Stomach (tissue), 9 donors: ENCODE results near the gene CPAMD8. TPM values are rescaled to one million over a fixed set of nuclear protein-coding genes. Genes with fewer than 3 reads are reported as not detected.
A peak's percentile ranks its signal among the peaks of the same experiment; 100 is the strongest.

Experiments
- DNase-seq, 2 donors: peaks; one replicate each; pipeline versions ENCODE4 v3.0.0 to v3.0.0-alpha.2; 2013 to 2019
- H3K27ac ChIP-seq, 5 donors: fragments of 200-600 bp in 4 of 5; sonication (generic) in 4 of 5; one replicate each; pipeline ENCODE4 v1.5.1; 2013 to 2019; ENCODE audit warnings: mild to moderate bottlenecking in 1 of 5, moderate library complexity in 1 of 5
- H3K27me3 ChIP-seq, 3 donors: fragments of 200-600 bp; sonication (generic); one replicate each; pipeline ENCODE4 v1.5.1; 2017 to 2019; ENCODE audit warnings: mixed run types in 1 of 3
- H3K36me3 ChIP-seq, 4 donors: fragments of 200-600 bp; sonication (generic); 1 replicate in 3 of 4; 2 replicates in 1 of 4; pipeline ENCODE4 v1.5.1; 2016 to 2019
- H3K4me1 ChIP-seq, 4 donors: fragments of 200-600 bp; sonication (generic); one replicate each; pipeline ENCODE4 v1.5.1; 2016 to 2019
- H3K4me3 ChIP-seq, 4 donors: fragments of 200-600 bp; sonication (generic) in 3 of 4; one replicate each; pipeline ENCODE4 v1.5.1; 2016 to 2019; ENCODE audit warnings: mild to moderate bottlenecking in 1 of 4
- H3K9me3 ChIP-seq, 4 donors: fragments of 200-600 bp; sonication (generic); one replicate each; pipeline ENCODE4 v1.5.1; 2016 to 2019
- EP300 ChIP-seq: sonication (generic); formaldehyde crosslinking; IDR thresholded peaks from one replicate; pipeline ENCODE4 v1.6.1; 2017; ENCODE audit warnings: antibody characterized with exemption
- POLR2A ChIP-seq, 4 donors: fragments of 450-650 bp; IDR thresholded peaks; one replicate each; pipeline ENCODE4 v1.6.1; 2016; ENCODE audit warnings: antibody characterized with exemption in 4 of 4, control low read depth in 2 of 4, mild to moderate bottlenecking in 1 of 4, moderate library complexity in 1 of 4
- POLR2AphosphoS5 ChIP-seq, 3 donors: sonication (generic); formaldehyde crosslinking; IDR thresholded peaks; one replicate each; pipeline ENCODE4 v1.6.1; 2016; ENCODE audit warnings: antibody characterized with exemption in 3 of 3
- WGBS, 5 donors: extraction: QIAGEN DNeasy Blood & Tissue Kit in 3 of 5; methylation state at CpG; one replicate each; pipeline versions ENCODE4 v1.1.5 to v1.1.7; 2013 to 2018; 5-methylcytosine and 5-hydroxymethylcytosine counted together
- intact Hi-C: fragments of 100-400 bp; cut with DNase I; formaldehyde crosslinking; loops from one replicate; pipeline ENCODE4 v1.15.1; 2023; ENCODE audit warnings: low total_unique reads
- polyA plus RNA-seq, 3 donors: library from polyadenylated mRNA; stranded (reverse); fragments of 200-250 nt; gene quantifications; one replicate each; pipeline ENCODE4 v1.2.3, GENCODE V29; 2013
- total RNA-seq, 5 donors: library from RNA; depleted of rRNA; stranded (reverse); fragments of >200 nt; gene quantifications; one replicate each; pipeline versions ENCODE4 v1.1.0 to v1.2.3, GENCODE V29; 2014 to 2016
- TF ChIP-seq, protein P1 (sequence below), 7 experiments: fragments of 450-650 bp in 4 of 7; fragments of 200-600 bp in 3 of 7; sonication (generic) in 3 of 7; IDR thresholded peaks; one replicate each; pipeline ENCODE4 v1.5.1; 2016 to 2019; ENCODE audit warnings: antibody characterized with exemption in 7 of 7, control low read depth in 2 of 7, mild to moderate bottlenecking in 1 of 7
- donor health status: healthy with polysubstance abuse.
- donor health status: Bipolar disorder and iron deficiency.
- donor health status: healthy.

The CPAMD8 gene
- total and polyA plus RNA-seq, 8 donors, result 0.43 to 221 (median 8.6) TPM

DNA sequence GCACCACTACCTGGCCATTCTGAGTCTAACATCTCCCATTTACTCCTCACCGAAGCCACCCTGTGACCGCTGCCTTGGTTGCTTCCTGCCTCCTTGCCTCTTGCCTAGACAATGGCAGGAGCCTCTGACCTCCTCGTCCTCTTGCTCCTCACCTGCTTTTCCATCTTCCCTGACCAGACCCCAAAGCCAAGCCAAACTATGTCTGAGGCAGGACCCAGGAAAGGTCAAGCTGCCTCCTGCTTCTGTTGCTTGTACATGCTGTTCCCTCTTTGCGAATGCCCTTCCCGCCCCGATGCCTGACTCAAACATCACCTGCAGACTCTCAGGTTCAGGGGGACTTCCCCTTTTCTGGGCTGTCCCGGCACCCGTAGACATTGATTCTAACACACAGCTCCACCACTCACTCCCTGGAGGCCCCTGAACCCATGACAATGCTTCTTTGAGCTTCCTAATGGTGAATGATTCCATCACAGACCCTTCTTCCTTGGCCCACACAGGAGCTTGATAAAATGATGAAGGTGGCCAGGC is 77.0 kb downstream of the CPAMD8 start:
- WGBS, 5 donors, result 88 to 95% (median 91%) methylated on average over 8 of the region's 8 CpGs
- H3K36me3 ChIP-seq, result no peaks in the 10 kb centered on the region
- TF ChIP-seq POLR2A (IDR thresholded peaks at IDR 0.05) (no peak), EP300 (no peak), POLR2AphosphoS5 (IDR thresholded peaks at IDR 0.05) (no peak)
- TF ChIP-seq, protein P1, sequence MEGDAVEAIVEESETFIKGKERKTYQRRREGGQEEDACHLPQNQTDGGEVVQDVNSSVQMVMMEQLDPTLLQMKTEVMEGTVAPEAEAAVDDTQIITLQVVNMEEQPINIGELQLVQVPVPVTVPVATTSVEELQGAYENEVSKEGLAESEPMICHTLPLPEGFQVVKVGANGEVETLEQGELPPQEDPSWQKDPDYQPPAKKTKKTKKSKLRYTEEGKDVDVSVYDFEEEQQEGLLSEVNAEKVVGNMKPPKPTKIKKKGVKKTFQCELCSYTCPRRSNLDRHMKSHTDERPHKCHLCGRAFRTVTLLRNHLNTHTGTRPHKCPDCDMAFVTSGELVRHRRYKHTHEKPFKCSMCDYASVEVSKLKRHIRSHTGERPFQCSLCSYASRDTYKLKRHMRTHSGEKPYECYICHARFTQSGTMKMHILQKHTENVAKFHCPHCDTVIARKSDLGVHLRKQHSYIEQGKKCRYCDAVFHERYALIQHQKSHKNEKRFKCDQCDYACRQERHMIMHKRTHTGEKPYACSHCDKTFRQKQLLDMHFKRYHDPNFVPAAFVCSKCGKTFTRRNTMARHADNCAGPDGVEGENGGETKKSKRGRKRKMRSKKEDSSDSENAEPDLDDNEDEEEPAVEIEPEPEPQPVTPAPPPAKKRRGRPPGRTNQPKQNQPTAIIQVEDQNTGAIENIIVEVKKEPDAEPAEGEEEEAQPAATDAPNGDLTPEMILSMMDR (IDR thresholded peaks at IDR 0.05), result no peak
- H3K4me1 ChIP-seq, result no peaks in the 10 kb centered on the region
- DNase-seq, result no peak
- intact Hi-C loops, result no loop called here
- H3K4me3 ChIP-seq, result no peak overlapping the region
- H3K27me3 ChIP-seq, result peaks cover 0 to 11% (median 0%) of the 10 kb centered on the region in 3 donors
- no peaks in the 10 kb centered on the region for H3K9me3 ChIP-seq
- no peak overlapping the region for H3K27ac ChIP-seq

- peaks cover 0 to 8% (median 0%) of the 10 kb centered on the region in 3 donors for H3K27me3 ChIP-seq
- peak in 1 of 2 donors; percentile 20 for DNase-seq
- H3K9me3 ChIP-seq, result no peaks in the 10 kb centered on the region
- 91 to 93% (median 93%) methylated on average over 10 to 16 of the region's 16 CpGs for WGBS, 5 donors
- H3K4me1 ChIP-seq, result no peaks in the 10 kb centered on the region
- TF ChIP-seq EP300, result no peak
- TF ChIP-seq POLR2A (IDR thresholded peaks at IDR 0.05), result no peak
- intact Hi-C loops, result no loop called here
- H3K27ac ChIP-seq, result no peak overlapping the region
- H3K36me3 ChIP-seq, result no peaks in the 10 kb centered on the region
- H3K4me3 ChIP-seq, result no peak overlapping the region
These were observed 79.4 kb downstream of the CPAMD8 start for GRCh38 chr19:16946951-16947940.

DNA sequence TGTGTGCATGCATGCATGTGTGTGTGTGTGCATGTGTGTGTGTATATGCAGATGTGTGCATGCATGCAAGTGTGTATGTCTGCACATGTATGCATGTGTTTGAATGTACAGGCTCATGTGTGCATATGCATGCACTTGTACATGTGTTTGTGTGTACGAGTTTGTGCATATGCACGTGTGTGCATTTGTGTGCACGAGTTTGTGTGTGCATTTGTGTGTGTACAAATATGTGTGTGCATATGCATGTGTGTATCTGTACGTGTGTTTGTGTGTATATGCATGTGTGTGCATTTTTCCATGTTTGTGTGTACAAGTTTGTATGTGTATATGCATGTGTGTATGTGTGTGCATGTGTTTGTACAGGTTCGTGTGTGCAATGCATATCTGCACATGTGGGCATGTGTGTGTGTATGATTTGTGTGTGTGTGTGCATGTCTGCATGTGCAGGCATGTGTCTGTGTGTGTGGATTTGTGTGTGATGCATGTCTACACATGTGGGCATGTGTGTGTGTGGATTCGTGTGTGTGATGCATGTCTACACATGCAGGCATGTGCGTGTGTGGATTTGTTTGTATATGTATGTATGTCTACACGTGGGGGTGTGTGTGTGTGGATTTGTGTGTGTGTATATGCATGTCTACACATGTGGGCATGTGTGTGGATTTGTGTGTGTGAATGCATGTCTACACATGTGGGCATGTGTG is 80.7 kb downstream of the CPAMD8 start:
- H3K4me3 ChIP-seq, result no peak overlapping the region
- intact Hi-C loops, result no loop called here
- H3K4me1 ChIP-seq, result no peaks in the 10 kb centered on the region
- WGBS, 5 donors, result 81 to 94% (median 84%) methylated on average over 8 of the region's 8 CpGs
- H3K36me3 ChIP-seq, result no peaks in the 10 kb centered on the region
- H3K27me3 ChIP-seq, result no peaks in the 10 kb centered on the region
- H3K9me3 ChIP-seq, result no peaks in the 10 kb centered on the region
- no peak for TF ChIP-seq EP300
- no peak for TF ChIP-seq POLR2AphosphoS5 (IDR thresholded peaks at IDR 0.05)
- TF ChIP-seq, protein P1 (IDR thresholded peaks at IDR 0.05), result no peak
- TF ChIP-seq POLR2A (IDR thresholded peaks at IDR 0.05), result no peak
- no peak overlapping the region for H3K27ac ChIP-seq
- peak in 1 of 2 donors; percentile 9 for DNase-seq

- intact Hi-C loops, result no loop called here
- Histone ChIP-seq H3K36me3 (no peaks in the 10 kb centered on the region), H3K27ac (no peak overlapping the region), H3K4me3 (no peak overlapping the region), H3K27me3 (no peaks in the 10 kb centered on the region), H3K9me3 (no peaks in the 10 kb centered on the region), H3K4me1 (no peaks in the 10 kb centered on the region)
- TF ChIP-seq, protein P1 (IDR thresholded peaks at IDR 0.05), result no peak
- TF ChIP-seq EP300, result no peak
- no peak for TF ChIP-seq POLR2A (IDR thresholded peaks at IDR 0.05)
- TF ChIP-seq POLR2AphosphoS5 (IDR thresholded peaks at IDR 0.05), result no peak
- WGBS, 5 donors, result 80 to 89% (median 87%) methylated on average over 6 to 11 of the region's 11 CpGs
- no peak for DNase-seq
These were observed 81.3 kb downstream of the CPAMD8 start for GRCh38 chr19:16945364-16945714.
